ENCODE results near the gene GPR31.

GPR31 gene

GRCh38 chr6:167139761-167140160 is 18.0 kb downstream of the GPR31 start:
- DNase-seq (ENCODE audit: low spot score), result no peak

- no peak for DNase-seq (ENCODE audit: low spot score)
These were observed 19.9 kb downstream of the GPR31 start for GRCh38 chr6:167137881-167138280.

- no peak for DNase-seq (ENCODE audit: low spot score)
These were observed 20.7 kb downstream of the GPR31 start for GRCh38 chr6:167137081-167137480.

GRCh38 chr6:167136376-167136775 is 21.4 kb downstream of the GPR31 start:
- no peak for DNase-seq (ENCODE audit: low spot score)

- DNase-seq (ENCODE audit: low spot score), result no peak
These were observed 23.1 kb downstream of the GPR31 start for GRCh38 chr6:167134448-167135328.

GRCh38 chr6:167130712-167131684 is 26.8 kb downstream of the GPR31 start:
- no peak for DNase-seq (ENCODE audit: low spot score)

- DNase-seq (ENCODE audit: low spot score), result no peak
These were observed 27.6 kb downstream of the GPR31 start for GRCh38 chr6:167130008-167130677.

- no peak for DNase-seq (ENCODE audit: low spot score)
These were observed 28.2 kb downstream of the GPR31 start for GRCh38 chr6:167129562-167129961.

- DNase-seq (ENCODE audit: low spot score), result no peak
These were observed 28.6 kb downstream of the GPR31 start for GRCh38 chr6:167129159-167129558.

GRCh38 chr6:167127785-167128531 is 29.8 kb downstream of the GPR31 start:
- DNase-seq (ENCODE audit: low spot score), result no peak

GRCh38 chr6:167125855-167126349 is 31.9 kb downstream of the GPR31 start:
- DNase-seq (ENCODE audit: low spot score), result no peak

GRCh38 chr6:167125410-167125809 is 32.4 kb downstream of the GPR31 start:
- no peak for DNase-seq (ENCODE audit: low spot score)

- DNase-seq (ENCODE audit: low spot score), result no peak
These were observed 33.0 kb downstream of the GPR31 start for GRCh38 chr6:167124753-167125152.

GRCh38 chr6:167122827-167123657 is 34.7 kb downstream of the GPR31 start, which contains the start of gene CCR6:
Gene CCR6 (plus strand): TSS chr6:167123096. CDS start chr6:167136135, 13,039 bp downstream.
- DNase-seq (ENCODE audit: low spot score), result no peak

- DNase-seq (ENCODE audit: low spot score), result no peak
These were observed 35.5 kb downstream of the GPR31 start for GRCh38 chr6:167122041-167122826.

GRCh38 chr6:167121335-167121841 is 36.4 kb downstream of the GPR31 start:
- no peak for DNase-seq (ENCODE audit: low spot score)

- DNase-seq (ENCODE audit: low spot score), result no peak
These were observed 37.2 kb downstream of the GPR31 start for GRCh38 chr6:167120583-167120903.

- DNase-seq (ENCODE audit: low spot score), result no peak
These were observed 37.9 kb downstream of the GPR31 start for GRCh38 chr6:167119670-167120582.

Data from iPS-NIHi11 (cell line).